ENCODE measurements around the gene OR2Z1. TPM values are rescaled to one million over a fixed set of nuclear protein-coding genes. Genes with fewer than 3 reads are reported as not detected.
A peak's percentile ranks its signal among the peaks of the same experiment; 100 is the strongest.
"Not testable (repeated sequence)": the region's sequence is repeated elsewhere in the genome, so short reads cannot be mapped to it uniquely, and the experiment has no call there.

Gene OR2Z1
- total RNA-seq, 1 donor from 2014 or later, result not detected

- DNase-seq (ENCODE audit: missing footprints) (no peak), ATAC-seq (no peak)
- intact Hi-C loops (cut with DNase I), result no loop called here
Observed at GRCh38 chr19:8698433-8699063, 22.9 kb upstream of the OR2Z1 start, which contains the start of gene ACTL9. TSS of gene ACTL9 (minus strand) at chr19:8698795. CDS start at chr19:8698701, 94 bp downstream.

DNA sequence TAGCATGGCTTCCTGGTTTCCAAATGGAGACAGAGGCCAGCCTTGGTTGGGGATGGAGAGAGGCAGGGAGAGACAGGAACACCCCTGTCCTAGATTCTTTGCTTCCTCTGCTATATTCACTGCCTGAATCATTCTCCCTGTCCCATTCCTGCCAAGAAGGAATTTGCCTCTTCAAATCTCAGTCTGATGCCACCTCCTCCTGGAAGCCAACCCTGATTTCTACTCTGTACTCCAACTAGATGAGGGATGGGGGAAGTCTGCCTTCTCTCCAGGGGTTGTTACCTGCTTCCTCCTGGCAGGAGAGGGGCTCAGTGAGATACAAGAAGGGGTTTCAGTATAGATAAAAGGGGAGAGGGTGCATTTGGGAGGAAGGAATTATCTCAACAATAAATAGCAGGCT, 21.5 kb upstream of the OR2Z1 start:
- intact Hi-C loops (cut with DNase I), result no loop called here
- ATAC-seq, result no peak
- DNase-seq (ENCODE audit: missing footprints), result no peak

- ATAC-seq (no peak), DNase-seq (ENCODE audit: missing footprints) (no peak)
- intact Hi-C loops (cut with DNase I), result no loop called here
Observed at GRCh38 chr19:8700956-8701355, 20.5 kb upstream of the OR2Z1 start.

- ATAC-seq, result no peak
- DNase-seq (ENCODE audit: missing footprints), result no peak
- intact Hi-C loops (cut with DNase I), result no loop called here
Observed at GRCh38 chr19:8702350-8702749, 19.1 kb upstream of the OR2Z1 start.

DNA sequence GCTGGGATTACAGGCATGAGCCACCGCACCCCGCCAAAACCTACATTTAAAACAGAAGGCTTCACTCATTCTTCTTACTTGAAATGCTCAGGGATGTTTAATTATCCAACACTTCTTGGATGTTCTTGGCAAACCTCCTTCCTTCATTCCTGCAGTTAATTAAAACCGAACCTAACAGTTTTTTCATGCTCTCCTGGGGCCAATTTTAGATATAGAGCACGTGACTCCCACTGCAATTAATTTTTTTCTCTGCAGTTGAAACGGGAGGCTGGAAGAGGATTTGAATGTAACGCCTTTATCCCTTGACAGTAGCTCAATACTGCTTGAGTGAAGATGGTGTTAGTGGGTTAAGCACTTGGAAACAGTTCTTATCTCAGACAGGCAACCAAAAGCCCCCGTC, 18.2 kb upstream of the OR2Z1 start:
- DNase-seq (ENCODE audit: missing footprints), result no peak
- intact Hi-C loops (cut with DNase I), result no loop called here
- ATAC-seq, result no peak

DNA sequence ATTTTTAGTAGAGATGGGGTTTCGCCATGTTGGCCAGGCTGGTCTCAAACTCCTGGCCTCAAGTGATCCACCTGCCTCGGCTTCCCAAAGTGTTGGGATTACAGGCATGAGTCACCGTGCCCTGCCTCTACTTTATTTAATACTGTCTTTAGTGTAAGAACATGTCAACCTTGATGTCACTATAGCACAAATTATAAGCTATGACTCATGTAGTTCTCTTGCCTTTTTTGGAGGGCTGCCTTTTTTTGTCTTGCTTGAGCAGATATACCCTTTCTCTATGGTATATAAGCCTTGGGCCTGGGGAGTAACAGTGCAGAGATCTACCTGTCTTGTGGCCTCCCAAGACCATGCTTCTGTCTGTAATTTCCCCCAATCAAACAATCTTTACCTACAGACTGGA, 16.1 kb upstream of the OR2Z1 start:
- ATAC-seq; intact Hi-C loops (cut with DNase I); DNase-seq (ENCODE audit: missing footprints): not testable (repeated sequence)

GRCh38 chr19:8705742-8706141, 15.7 kb upstream of the OR2Z1 start:
- ATAC-seq (no peak), DNase-seq (ENCODE audit: missing footprints) (no peak)
- intact Hi-C loops (cut with DNase I), result no loop called here

DNA sequence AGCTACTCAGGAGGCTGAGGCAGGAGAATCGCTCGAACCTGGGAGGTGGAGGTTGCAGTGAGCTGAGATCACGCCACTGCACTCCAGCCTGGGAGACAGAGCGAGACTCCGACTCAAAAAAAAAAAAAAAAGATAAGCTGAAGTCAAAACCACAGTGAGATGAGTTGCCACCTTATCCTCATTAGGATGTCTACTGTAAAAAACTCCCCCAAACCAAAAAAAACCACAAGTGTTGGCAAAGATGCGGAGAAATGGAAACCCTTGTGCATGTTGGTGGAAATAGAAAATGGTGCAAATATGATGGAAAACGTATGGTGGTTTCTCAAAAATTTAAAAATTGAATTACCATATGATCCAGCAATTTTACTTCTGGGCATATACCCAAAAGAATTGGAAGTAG, 11.1 kb upstream of the OR2Z1 start:
- DNase-seq (ENCODE audit: missing footprints); ATAC-seq; intact Hi-C loops (cut with DNase I): not testable (repeated sequence)

DNA sequence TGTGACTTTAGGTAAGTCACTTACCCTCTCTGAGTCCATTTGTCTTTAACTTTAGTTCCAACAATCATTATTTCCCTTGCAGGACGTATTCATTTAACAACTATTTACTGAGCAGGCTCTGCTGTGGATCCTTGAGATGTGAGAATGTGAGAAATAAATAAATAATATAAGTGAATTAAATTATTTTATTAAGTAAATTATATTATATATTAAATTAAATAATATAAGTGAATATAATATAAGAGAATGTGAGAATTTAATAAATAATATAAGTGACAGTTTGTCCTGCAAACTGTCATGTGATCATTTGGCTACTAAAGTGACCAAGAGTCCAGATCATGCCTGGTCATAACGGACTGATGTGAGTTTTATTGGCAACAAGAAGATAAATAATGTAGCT, 598 bp downstream of the OR2Z1 start:
- ATAC-seq (no peak), DNase-seq (ENCODE audit: missing footprints) (no peak)
- intact Hi-C loops (cut with DNase I), result no loop called here

GRCh38 chr19:8724276-8724675, 2.8 kb downstream of the OR2Z1 start:
- no peak for ATAC-seq
- intact Hi-C loops (cut with DNase I), result no loop called here
- no peak for DNase-seq (ENCODE audit: missing footprints)

DNA sequence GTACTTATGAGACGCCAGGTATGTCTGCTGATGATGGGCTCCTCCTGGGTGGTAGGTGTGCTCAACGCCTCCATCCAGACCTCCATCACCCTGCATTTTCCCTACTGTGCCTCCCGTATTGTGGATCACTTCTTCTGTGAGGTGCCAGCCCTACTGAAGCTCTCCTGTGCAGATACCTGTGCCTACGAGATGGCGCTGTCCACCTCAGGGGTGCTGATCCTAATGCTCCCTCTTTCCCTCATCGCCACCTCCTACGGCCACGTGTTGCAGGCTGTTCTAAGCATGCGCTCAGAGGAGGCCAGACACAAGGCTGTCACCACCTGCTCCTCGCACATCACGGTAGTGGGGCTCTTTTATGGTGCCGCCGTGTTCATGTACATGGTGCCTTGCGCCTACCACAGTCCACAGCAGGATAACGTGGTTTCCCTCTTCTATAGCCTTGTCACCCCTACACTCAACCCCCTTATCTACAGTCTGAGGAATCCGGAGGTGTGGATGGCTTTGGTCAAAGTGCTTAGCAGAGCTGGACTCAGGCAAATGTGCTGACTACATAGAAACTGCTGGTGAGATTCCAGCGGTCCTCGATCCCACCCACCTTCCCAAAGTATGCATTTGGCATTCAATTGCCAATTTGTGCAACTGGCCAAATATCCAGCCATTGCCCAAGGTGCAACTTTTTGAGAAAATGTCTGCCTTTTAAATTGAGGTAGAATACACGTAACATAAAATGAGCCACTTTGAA, 10.2 kb downstream of the OR2Z1 start:
- intact Hi-C loops (cut with DNase I), result no loop called here
- ATAC-seq (no peak), DNase-seq (ENCODE audit: missing footprints) (no peak)

GRCh38 chr19:8738377-8738776, 16.9 kb downstream of the OR2Z1 start:
- ATAC-seq, result no peak
- intact Hi-C loops (cut with DNase I), result no loop called here
- DNase-seq (ENCODE audit: missing footprints), result no peak

DNA sequence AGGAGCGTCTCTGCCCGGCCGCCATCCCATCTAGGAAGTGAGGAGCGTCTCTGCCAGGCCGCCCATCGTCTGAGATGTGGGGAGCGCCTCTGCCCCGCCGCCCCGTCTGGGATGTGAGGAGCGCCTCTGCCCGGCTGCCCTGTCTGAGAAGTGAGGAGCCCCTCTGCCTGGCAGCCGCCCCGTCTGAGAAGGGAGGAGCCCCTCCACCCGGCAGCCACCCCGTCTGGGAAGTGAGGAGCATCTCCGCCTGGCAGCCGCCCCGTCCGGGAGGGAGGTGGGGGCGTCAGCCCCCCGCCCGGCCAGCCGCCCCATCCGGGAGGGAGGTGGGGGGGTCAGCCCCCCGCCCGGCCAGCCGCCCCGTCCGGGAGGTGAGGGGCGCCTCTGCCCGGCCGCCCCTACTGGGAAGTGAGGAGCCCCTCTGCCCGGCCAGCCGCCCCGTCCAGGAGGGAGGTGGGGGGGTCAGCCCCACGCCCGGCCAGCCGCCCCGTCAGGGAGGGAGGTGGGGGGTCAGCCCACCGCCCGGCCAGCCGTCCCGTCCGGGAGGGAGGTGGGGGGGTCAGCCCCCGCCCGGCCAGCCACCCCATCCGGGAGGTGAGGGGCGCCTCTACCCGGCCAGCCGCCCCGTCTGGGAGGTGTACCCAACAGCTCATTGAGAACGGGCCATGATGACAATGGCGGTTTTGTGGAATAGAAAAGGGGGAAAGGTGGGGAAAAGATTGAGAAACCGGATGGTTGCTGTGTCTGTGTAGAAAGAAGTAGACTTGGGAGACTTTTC, 18.0 kb downstream of the OR2Z1 start:
- ATAC-seq; DNase-seq (ENCODE audit: missing footprints); intact Hi-C loops (cut with DNase I): not testable (repeated sequence)

DNA sequence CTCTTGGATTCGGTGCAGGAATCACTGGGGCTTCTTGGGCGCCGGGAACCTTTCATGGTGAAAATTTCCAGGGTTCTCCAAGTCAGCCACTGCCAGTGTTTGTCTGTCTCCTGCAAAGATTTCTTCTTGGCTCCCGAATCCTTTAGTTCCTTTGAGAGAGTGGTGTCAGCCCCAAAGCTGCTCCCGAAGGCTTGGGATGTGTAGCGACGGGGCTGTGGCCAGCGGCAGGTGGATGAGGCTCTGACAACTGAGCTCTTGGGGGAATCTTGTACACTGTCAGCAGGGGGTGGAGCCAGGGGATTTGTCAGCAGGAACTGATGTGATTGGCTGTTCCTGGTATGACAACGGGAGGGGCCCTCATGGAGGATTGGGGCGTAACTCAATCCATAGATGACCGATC, 45.8 kb downstream of the OR2Z1 start:
- intact Hi-C loops (cut with DNase I); ATAC-seq: not testable (repeated sequence)
- peak; percentile 39 for DNase-seq (ENCODE audit: missing footprints)

GRCh38 chr19:8769265-8769664, 47.8 kb downstream of the OR2Z1 start:
- DNase-seq (ENCODE audit: missing footprints); ATAC-seq; intact Hi-C loops (cut with DNase I): not testable (repeated sequence)

DNA sequence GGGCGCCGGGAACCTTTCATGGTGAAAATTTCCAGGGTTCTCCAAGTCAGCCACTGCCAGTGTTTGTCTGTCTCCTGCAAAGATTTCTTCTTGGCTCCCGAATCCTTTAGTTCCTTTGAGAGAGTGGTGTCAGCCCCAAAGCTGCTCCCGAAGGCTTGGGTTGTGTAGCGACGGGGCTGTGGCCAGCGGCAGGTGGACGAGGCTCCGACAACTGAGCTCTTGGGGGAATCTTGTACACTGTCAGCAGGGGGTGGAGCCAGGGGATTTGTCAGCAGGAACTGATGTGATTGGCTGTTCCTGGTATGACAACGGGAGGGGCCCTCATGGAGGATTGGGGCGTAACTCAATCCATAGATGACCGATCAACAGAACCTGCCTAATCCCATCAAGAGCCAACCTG, 52.2 kb downstream of the OR2Z1 start:
- intact Hi-C loops (cut with DNase I); ATAC-seq; DNase-seq (ENCODE audit: missing footprints): not testable (repeated sequence)
